HUES6 (cell line): ENCODE results near the gene BCO1.

Experiments
- H3K27ac ChIP-seq: 2 replicates; pipeline ENCODE4 v1.7.0; 2013; ENCODE audit warnings: low read depth, mild to moderate bottlenecking, low read length, inconsistent platforms
- H3K27me3 ChIP-seq: 2 replicates; pipeline ENCODE4 v1.6.1; 2013; ENCODE audit warnings: low read length; ENCODE audit not compliant: control insufficient read depth, insufficient read depth
- H3K36me3 ChIP-seq: 2 replicates; pipeline ENCODE4 v1.6.1; 2013; ENCODE audit warnings: low read length; ENCODE audit not compliant: control insufficient read depth, insufficient read depth
- H3K4me1 ChIP-seq: 2 replicates; pipeline ENCODE4 v1.6.1; 2013; ENCODE audit warnings: low read length; ENCODE audit not compliant: control insufficient read depth, insufficient read depth
- H3K4me3 ChIP-seq: 2 replicates; pipeline ENCODE4 v1.5.1; 2013; ENCODE audit warnings: low read depth, low read length
- H3K9ac ChIP-seq: one replicate; pipeline ENCODE4 v1.6.1; 2013; ENCODE audit warnings: mild to moderate bottlenecking, low read length
- H3K9me3 ChIP-seq: 2 replicates; pipeline ENCODE4 v1.6.1; 2013; ENCODE audit warnings: low read depth, low read length; ENCODE audit not compliant: control insufficient read depth, insufficient read depth

Gene BCO1

GRCh38 chr16:81232740-81233367 lies 5.6 kb upstream of the BCO1 start:
- no peak overlapping the region for H3K4me3 ChIP-seq
- no peaks in the 10 kb centered on the region for H3K36me3 ChIP-seq
- H3K9ac ChIP-seq = no peak overlapping the region
- H3K4me1 ChIP-seq = peaks cover 6% of the 10 kb centered on the region; the same call in 1 of the 2 replicates
- H3K27me3 ChIP-seq = no peaks in the 10 kb centered on the region
- H3K9me3 ChIP-seq = no peaks in the 10 kb centered on the region
- no peak overlapping the region for H3K27ac ChIP-seq

GRCh38 chr16:81237282-81237681 lies 1.2 kb upstream of the BCO1 start:
- Histone ChIP-seq H3K4me3 (no peak overlapping the region), H3K9me3 (no peaks in the 10 kb centered on the region), H3K27me3 (no peaks in the 10 kb centered on the region), H3K27ac (no peak overlapping the region), H3K4me1 (peaks cover 19% of the 10 kb centered on the region), H3K36me3 (no peaks in the 10 kb centered on the region), H3K9ac (no peak overlapping the region)

- Histone ChIP-seq H3K4me3 (0 out of 2 replicates have a peak overlapping the region, but pooled peaks have one; percentile 29), H3K4me1 (peaks cover 19% of the 10 kb centered on the region), H3K9me3 (no peaks in the 10 kb centered on the region), H3K27me3 (no peaks in the 10 kb centered on the region), H3K9ac (no peak overlapping the region), H3K36me3 (no peaks in the 10 kb centered on the region), H3K27ac (no peak overlapping the region)
Observed at GRCh38 chr16:81237942-81238295, 570 bp upstream of the BCO1 start.

GRCh38 chr16:81239367-81240121 lies 1.1 kb downstream of the BCO1 start:
- Histone ChIP-seq H3K27me3 (no peaks in the 10 kb centered on the region), H3K9me3 (no peaks in the 10 kb centered on the region), H3K4me1 (peaks cover 19% of the 10 kb centered on the region), H3K36me3 (no peaks in the 10 kb centered on the region), H3K4me3 (no peak overlapping the region), H3K27ac (no peak overlapping the region), H3K9ac (no peak overlapping the region)

GRCh38 chr16:81241706-81242105 lies 3.2 kb downstream of the BCO1 start:
- Histone ChIP-seq H3K4me1 (peaks cover 19% of the 10 kb centered on the region), H3K9ac (no peak overlapping the region), H3K9me3 (no peaks in the 10 kb centered on the region), H3K27me3 (no peaks in the 10 kb centered on the region), H3K4me3 (no peak overlapping the region), H3K36me3 (no peaks in the 10 kb centered on the region), H3K27ac (no peak overlapping the region)

- Histone ChIP-seq H3K27ac (no peak overlapping the region), H3K4me1 (peaks cover 12% of the 10 kb centered on the region), H3K36me3 (no peaks in the 10 kb centered on the region), H3K4me3 (no peak overlapping the region), H3K9ac (no peak overlapping the region), H3K9me3 (no peaks in the 10 kb centered on the region), H3K27me3 (no peaks in the 10 kb centered on the region)
Observed at GRCh38 chr16:81242977-81243618, 4.6 kb downstream of the BCO1 start.

GRCh38 chr16:81243942-81244341 lies 5.5 kb downstream of the BCO1 start:
- no peaks in the 10 kb centered on the region for H3K9me3 ChIP-seq
- H3K4me1 ChIP-seq = peaks cover 6% of the 10 kb centered on the region; the same call in 1 of the 2 replicates
- no peak overlapping the region for H3K9ac ChIP-seq
- H3K27me3 ChIP-seq = no peaks in the 10 kb centered on the region
- H3K4me3 ChIP-seq = no peak overlapping the region
- no peak overlapping the region for H3K27ac ChIP-seq
- no peaks in the 10 kb centered on the region for H3K36me3 ChIP-seq

GRCh38 chr16:81251871-81252270 lies 13.4 kb downstream of the BCO1 start:
- no peaks in the 10 kb centered on the region for H3K36me3 ChIP-seq
- no peaks in the 10 kb centered on the region for H3K27me3 ChIP-seq
- no peaks in the 10 kb centered on the region for H3K9me3 ChIP-seq
- H3K27ac ChIP-seq = no peak overlapping the region
- H3K9ac ChIP-seq = no peak overlapping the region
- no peaks in the 10 kb centered on the region for H3K4me1 ChIP-seq
- H3K4me3 ChIP-seq = no peak overlapping the region

- no peak overlapping the region for H3K27ac ChIP-seq
- H3K4me1 ChIP-seq = no peaks in the 10 kb centered on the region
- no peaks in the 10 kb centered on the region for H3K27me3 ChIP-seq
- no peaks in the 10 kb centered on the region for H3K9me3 ChIP-seq
- no peak overlapping the region for H3K9ac ChIP-seq
- no peaks in the 10 kb centered on the region for H3K36me3 ChIP-seq
- no peak overlapping the region for H3K4me3 ChIP-seq
Observed at GRCh38 chr16:81253141-81253540, 14.7 kb downstream of the BCO1 start.

- H3K9me3 ChIP-seq = no peaks in the 10 kb centered on the region
- no peak overlapping the region for H3K4me3 ChIP-seq
- no peak overlapping the region for H3K27ac ChIP-seq
- H3K27me3 ChIP-seq = no peaks in the 10 kb centered on the region
- H3K9ac ChIP-seq = no peak overlapping the region
- H3K36me3 ChIP-seq = no peaks in the 10 kb centered on the region
- H3K4me1 ChIP-seq = no peaks in the 10 kb centered on the region
Observed at GRCh38 chr16:81254922-81255526, 16.5 kb downstream of the BCO1 start.

- H3K9me3 ChIP-seq = no peaks in the 10 kb centered on the region; the same call in 1 of the 2 replicates
- H3K27me3 ChIP-seq = no peaks in the 10 kb centered on the region
- no peaks in the 10 kb centered on the region for H3K4me1 ChIP-seq
- H3K9ac ChIP-seq = no peak overlapping the region
- no peak overlapping the region for H3K27ac ChIP-seq
- H3K36me3 ChIP-seq = no peaks in the 10 kb centered on the region
- H3K4me3 ChIP-seq = no peak overlapping the region
Observed at GRCh38 chr16:81259916-81260315, 21.4 kb downstream of the BCO1 start.
